GM18499 (cell line): Measurements from ENCODE around the gene HAUS5.
"Not testable (repeated sequence)": the region's sequence is repeated elsewhere in the genome, so short reads cannot be mapped to it uniquely, and the experiment has no call there.

Source experiments
- ATAC-seq: cut with Tn5 transposase; IDR thresholded peaks from one replicate; pipeline ENCODE4 v1.9.1; 2021; ENCODE audit warnings: moderate number of reproducible peaks; ENCODE audit not compliant: insufficient read depth, unreplicated experiment

HAUS5 gene, protein sequence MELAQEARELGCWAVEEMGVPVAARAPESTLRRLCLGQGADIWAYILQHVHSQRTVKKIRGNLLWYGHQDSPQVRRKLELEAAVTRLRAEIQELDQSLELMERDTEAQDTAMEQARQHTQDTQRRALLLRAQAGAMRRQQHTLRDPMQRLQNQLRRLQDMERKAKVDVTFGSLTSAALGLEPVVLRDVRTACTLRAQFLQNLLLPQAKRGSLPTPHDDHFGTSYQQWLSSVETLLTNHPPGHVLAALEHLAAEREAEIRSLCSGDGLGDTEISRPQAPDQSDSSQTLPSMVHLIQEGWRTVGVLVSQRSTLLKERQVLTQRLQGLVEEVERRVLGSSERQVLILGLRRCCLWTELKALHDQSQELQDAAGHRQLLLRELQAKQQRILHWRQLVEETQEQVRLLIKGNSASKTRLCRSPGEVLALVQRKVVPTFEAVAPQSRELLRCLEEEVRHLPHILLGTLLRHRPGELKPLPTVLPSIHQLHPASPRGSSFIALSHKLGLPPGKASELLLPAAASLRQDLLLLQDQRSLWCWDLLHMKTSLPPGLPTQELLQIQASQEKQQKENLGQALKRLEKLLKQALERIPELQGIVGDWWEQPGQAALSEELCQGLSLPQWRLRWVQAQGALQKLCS

DNA sequence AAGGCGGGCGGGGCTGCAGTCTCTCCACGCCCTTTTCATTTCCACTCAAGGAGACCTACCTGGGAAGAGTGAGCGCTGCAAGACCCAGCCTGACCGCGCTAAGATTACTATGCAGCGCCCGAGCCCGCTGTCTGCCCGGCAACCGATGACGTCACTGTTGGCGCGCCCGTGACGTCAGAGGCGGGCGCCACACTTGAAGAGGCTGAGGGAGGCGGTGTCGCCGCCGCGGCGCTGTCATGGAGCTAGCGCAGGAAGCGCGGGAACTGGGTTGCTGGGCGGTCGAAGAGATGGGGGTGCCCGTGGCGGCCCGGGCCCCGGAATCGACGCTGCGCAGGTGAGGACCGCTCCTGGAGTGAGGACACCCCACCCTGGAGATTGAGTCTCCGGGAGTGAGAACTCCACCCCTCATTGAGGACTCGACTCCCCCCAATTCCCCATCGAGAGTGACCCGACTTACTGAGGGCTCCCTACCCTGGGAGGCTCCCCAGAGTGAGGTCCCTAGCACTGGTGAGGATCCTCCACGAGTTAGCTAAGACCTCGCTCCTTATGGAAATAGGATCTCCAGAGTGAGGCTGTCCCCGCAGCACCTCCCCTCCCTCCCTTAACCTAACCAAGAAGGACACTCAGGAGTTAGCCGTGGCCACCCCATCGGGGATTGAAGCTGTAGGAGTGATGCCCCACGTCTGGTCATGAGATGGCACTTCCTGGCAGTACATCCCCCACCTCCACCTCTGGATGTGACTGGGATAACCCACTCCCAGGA, at the start of gene HAUS5:
Gene HAUS5, plus strand, starts transcription at position 177 of the 763 bp plus-strand sequence. Its CDS starts 60 bp downstream, at position 237.
- ATAC-seq: peak; percentile 41

DNA sequence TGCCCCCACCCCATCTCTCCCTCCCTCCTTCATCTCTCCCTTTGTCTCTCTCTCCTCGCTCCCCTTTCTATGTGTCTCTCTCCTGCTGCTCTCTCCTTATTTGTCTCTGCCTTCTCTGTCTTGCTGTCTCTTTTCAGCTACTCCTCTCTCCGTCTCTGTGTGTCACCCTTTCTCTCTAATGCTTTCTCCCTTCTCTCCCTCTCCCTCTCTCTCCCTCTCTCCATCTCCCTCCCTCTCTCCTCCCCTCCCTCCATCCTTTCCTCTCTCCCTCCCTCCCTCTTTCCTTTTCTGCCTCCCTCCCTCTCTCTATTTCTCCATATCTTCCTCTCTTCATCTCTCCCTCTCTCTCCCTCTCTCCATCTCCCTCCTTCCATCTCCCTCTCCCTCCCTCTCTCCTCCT, 49.8 kb upstream of the HAUS5 start:
- ATAC-seq: no peak

DNA sequence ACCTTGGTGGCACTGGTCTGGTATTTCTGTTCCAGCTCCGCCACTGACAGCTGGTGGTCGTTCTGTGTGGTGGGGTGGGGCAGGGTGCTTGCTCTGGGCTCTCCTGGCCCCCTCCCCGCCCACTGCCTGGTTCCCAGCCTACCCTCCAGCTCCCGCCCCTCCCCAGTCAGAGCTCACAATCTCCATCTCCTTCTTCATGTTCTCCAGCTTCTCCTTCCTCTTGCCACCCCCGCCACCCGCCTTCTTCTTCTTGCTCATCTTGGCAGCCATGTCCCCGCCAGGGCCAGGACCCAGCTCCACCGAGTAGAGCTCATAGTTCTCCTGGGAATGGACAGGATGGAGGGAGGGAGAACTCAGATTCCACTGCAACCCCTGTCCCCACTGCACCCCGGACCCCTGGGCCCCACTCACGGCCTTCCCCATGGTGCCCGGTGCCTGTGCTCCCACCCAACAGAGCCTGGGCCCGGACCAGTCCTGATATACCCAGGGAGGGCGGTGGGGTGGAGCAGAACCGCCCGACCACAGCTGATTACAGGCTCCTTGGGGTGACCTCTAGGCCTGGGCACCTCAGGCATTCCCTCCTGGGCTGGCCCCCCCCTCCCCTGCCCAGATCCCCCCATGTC, 49.2 kb upstream of the HAUS5 start, which contains the start of gene ATP4A:
Gene ATP4A, minus strand, starts transcription at position 452 of the 623 bp plus-strand sequence. Its CDS starts 29 bp downstream, at position 423.
- ATAC-seq: no peak

DNA sequence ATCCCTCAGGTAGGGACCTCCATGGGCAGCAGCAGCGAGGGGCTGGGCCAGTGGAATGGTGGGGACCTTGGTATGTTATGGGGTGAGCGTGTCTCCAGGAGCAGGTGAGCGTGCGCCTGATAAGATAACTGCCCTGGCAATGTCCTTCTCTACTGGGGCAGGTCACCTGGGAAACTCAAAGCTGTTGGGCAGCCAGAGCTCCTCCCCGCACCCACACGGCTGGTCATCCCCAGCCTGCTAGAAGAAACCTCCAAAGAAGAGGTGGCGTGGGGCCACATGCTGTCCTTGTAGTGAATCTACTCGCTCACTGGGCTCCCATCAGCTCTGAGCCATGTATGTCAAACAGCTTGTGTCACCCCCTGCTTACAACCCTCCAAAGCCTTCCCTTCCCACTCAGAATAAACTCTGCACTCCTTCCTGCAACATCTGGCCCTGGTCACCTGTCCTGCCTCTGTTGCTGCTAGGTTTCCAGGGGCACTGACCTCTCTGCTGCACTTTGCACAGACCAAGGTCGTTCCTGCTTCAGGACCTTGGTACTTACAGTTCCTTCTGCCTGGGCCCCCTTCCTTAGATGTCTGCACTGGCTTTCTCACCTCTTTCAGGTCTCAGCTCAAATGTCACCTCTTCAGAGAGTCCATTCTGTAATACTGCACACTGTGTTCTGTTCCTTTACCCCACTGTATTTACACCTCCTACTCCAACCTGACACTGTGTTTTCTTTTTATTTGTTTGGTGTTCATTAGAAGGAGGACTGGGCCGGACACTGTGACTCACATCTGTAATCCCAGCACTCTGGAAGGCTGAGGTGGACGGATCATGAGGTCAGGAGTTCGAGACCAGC, 47.3 kb upstream of the HAUS5 start:
- no peak for ATAC-seq

DNA sequence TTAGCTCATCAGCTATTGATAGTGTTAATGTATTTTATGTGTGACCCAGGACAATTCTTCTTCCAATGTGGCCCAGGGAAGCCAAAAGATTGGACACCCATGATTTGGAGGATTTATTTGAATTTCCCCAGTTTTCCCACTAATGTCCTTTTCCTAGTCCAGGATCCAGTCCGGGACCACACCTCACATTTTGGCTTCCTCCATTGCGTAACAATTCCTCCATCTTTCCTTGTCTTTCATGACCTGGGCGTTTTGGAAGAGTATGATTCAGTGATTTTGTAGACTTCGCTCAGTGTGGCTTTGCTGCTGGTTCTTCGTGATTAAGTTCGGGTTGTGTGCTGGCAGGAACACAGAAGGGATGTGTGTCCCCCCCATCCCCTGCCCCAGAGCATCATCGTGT, 45.8 kb upstream of the HAUS5 start:
- no peak for ATAC-seq

DNA sequence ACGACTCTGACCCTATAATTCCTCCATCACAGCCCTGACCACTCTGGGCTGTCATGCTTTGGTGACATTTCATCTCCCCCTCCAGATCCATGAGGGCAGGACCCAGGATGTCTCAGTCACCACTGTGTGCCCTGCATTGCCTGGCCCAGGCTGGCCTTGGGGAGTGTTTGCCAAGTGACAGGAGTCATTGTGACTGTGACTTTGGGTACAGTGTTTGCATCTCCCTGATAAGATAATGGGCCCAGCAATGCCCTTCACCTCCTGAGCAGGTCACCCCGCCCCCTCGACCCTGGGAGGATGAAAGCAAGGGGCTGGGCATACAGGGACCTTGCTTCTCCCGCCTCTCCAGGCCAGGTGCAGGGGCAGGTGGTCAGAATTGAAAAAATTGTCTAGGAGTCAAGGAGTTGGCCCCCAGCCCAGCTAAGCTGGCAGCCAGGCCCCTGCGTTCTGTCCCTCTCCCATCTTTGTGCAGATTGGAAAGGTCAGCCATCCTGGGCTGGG, 43.2 kb upstream of the HAUS5 start:
- ATAC-seq: no peak

DNA sequence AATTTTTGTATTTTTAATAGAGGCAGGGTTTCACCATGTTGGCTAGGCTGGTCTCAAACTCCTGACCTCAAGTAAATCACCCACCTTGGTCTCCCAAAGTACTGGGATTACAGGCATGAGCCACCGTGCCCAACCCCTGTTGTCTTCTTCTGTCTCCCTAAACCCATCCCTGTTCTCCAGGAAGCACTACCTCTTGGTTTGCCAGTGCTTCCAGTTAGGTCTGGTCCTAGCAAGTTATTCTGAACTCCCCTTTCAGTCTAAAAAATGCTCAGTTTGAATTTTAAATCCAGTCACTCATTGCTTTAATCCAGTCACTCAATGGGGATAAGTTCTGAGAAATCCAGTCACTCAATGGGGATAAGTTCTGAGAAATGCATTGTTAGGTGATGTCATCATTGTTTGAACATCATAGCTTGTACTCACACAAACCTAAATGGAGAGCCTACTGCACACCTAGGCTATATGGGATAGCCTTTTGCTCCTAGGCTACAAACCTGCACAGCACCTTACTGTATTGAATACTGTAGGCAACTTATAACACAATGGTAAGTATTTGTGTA, 41.0 kb upstream of the HAUS5 start:
- ATAC-seq: no peak

DNA sequence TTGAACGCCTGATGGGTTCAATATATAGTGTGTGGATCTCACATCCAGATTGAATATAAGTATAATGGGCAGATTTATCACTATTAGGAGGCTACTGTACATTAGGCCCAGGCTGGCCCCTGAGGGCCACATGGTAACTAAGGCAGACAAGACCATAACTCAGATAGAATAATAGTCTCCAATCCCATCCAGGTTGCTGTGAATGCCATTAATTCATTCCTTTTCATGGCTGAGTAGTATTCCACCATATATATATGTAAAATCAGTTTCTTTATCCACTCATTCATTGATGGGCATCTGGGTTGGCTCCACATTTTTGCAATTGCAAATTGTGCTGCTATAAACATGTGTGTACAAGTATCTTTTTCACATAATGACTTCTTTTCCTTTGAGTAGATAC, 34.6 kb upstream of the HAUS5 start:
- ATAC-seq: no peak

DNA sequence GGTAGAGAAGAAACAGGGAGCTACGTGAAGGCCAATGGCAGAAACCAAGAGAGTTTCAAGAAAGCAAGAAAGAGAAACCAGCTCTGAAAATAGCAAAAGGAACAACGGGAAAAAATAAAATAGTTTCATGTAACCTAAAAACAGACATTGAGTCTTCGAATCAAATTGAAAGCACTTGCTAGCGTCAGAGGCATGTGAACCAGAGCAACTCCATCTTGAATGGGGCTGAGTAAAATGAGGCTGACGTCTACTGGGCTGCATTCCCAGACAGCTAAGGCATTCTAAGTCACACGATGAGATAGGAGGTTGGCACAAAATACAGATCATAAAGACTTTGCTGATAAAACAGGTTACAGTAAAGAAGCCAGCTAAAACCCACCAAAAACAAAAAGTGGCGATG, 33.8 kb upstream of the HAUS5 start:
- no peak for ATAC-seq

DNA sequence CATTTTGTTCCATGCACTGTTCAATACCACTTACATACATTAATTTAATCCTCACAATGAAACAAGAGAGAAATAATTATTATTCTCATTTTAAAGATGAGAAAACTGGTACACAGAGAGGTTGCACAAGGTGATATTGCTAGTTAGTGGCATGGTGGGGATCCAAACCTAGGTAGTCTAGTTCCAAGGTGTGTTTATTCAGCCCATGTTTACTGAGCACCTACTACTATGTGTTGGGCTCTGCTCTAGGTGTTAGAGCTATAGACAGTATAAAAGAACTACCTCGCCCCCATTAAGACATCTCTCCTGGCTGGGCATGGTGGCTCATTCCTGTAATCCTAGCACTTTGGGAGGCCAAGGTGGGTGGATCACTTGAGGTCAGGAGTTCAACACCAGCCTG, 29.8 kb upstream of the HAUS5 start:
- no peak for ATAC-seq

DNA sequence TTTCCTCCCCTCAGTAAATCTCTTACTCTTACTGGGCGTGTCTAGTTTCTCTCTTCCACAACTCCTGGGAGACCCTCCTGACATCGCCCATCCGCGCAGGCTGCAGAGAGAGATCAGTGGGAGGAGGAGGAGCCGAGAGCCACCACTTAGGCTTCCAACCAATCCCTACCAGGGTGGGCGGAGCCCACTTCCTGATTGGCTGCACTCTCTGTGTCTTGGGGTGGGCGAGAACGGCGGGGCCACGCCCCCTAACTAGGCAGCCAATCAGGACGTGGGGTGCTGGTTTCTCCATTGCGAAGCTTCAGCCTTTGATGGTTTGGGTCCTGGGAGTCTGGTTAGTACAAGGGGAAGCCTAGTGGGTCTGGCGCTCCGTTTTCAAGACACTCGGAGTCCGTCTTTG, 26.7 kb upstream of the HAUS5 start, which contains the start of gene PMIS2:
Gene PMIS2, plus strand, starts transcription at position 326 of the 400 bp plus-strand sequence. CDS start 87 bp downstream, outside the sequence.
- ATAC-seq: no peak

DNA sequence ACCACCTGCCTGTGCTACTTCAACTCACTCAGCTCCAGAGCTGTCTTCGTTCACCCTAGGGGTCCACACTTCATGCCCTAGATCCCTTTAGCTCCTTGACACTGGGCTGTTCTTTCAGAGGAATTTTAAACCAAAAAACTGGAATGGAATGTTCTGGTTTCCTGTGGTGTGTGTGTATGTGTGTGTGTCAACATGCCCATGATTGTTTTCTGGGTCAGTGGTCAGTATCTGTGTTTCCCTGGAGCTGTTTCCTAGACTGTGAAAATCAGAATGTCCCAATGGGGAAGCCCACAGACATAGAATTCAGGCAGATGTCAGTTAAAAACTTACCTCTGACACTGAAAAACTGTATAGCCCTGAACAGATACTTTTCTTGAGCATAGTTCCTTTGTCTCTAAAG, 25.2 kb upstream of the HAUS5 start:
- ATAC-seq: no peak

DNA sequence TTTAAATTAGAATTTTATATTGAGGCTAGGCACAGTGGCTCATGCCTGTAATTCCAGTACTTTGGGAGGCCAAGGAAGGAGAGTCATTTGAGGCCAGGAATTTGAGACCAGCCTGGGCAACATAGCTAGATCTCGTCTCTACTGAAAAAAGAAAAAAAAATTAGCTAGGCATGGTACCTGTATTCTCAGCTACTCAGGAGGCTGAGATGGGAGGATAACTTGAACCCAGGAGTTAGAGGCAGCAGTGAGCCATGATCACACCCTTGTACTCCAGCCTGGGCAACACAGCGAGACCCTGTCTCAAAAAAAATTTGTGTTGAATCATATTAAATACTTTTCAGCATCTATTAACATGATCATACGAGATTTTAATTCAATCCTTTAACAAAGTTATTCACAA, 21.7 kb upstream of the HAUS5 start:
- ATAC-seq: no peak

DNA sequence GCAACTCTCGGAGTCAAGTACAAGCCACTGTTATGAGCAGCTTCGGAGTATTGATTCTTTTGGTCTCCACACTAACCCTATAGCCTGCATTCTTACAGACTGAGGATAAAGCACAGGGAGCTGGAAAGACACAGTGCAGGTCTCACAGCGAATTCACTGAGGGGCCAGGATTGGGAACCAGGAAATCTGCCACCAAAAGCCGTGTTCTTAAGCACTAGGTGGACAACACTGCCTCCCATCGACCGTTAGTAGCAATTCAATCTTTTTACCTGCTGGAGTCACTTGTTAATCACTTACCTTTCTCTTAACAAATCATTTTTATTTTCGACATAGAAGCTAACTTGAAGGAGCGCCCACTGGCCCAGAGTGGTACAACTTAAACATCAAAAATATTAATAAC, 20.3 kb upstream of the HAUS5 start:
- no peak for ATAC-seq

DNA sequence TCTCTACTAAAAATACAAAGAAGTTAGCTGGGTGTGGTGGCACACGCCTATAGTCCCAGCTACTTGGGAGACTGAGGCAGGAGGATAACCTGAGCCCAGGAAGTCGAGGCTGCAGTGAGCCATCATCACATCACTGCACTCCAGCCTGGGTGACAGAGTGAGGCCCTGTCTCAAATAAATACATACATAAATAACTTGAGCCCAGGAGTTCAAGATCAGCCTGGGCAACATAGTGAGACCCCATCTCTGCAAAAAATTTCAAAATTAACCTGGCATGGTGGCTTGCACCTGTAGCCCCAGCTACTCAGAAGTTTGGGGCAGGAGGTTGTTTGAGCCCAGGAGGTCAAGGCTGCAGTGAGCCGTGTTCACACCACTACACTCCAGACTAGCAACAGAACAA, 17.5 kb upstream of the HAUS5 start:
- not testable (repeated sequence) for ATAC-seq

DNA sequence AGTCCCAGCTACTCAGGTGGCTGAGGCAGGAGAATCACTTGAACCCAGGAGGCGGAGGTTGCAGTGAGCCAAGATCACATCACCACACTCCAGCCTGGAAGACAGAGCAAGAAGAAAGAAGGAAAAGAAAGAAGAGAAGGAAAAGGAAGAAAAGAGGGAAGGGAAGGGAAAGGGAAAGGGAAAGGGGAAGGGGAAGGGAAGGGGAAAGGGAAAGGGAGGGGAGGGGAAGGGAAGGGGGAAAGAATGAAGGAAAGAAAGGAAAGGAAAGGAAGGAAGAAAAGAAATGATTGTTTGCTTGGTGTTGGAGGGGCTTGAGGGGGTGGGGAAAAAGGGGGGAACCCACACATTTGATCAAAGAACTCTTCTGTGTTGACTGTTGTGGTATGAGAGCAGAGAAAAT, 16.6 kb upstream of the HAUS5 start:
- no peak for ATAC-seq

DNA sequence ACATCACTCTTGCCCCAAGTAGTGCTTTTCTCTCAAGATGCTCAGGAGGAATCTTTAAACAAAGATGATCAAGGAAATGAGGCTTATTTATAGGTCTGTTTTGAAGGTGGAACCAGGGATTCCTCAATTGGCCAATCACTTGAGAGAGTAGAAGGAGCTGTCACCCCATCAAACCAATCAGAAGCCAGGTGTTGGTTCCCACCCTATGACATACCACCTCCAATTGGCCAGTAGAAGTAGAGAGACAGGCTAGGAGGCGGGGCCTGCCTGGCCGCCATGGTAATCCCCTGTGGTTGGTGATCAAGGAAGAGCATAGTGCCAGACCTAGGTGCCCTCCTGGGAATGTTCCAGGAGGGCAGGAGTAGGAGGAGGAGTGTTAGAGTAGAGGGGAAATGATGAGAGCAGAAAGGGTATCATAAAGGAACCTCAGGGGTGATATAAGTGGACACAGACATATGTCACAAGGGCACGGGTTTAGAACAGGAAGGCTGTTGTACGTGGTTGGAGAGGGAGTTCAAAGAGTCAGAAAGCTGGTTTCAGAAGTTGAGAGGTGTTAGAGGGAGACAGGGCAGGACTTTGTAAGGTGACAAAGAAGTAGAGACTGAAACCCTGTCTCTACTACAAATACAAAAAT, 16.1 kb upstream of the HAUS5 start:
- ATAC-seq: peak; percentile 41

DNA sequence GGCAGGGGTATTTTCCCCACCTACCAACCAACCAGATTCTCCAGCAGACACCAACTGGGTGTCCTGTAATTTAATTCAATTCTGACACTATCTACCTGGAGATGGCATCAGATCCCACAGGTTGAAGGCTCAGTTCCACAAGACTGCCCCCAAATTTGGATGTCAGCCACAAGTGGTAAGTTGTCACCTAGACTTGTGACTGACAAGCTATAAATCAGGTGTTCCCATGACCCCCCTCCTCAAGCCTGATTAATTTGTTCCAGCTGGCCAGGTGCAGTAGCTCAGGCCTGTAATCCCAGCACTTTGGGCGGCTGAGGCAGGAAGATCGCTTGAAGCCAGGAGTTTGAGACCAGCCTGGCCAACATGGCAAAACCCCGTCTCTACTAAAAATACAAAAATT, 10.6 kb upstream of the HAUS5 start:
- ATAC-seq: no peak

DNA sequence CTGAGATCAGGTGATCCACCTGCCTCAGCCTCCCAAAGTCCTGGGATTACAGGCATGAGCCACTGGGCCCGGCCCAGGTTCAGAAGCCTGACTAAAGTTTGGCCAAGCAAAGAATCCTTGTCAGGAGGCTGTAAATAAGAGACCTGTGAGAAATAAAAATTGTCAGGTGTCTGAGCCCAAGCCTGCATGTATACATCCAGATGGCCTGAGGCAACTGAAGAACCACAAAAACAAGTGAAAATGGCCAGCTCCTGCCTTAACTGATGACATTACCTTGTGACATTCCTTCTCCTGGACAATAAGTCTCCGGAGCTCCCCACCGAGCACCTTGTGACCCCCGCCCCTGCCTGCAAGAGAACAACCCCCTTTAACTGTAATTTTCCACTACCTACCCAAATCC, 8.1 kb upstream of the HAUS5 start:
- not testable (repeated sequence) for ATAC-seq
